ENCODE results near the gene CYP27A1.
"Not testable (repeated sequence)": the region's sequence is repeated elsewhere in the genome, so short reads cannot be mapped to it uniquely, and the experiment has no call there.

Gene CYP27A1

DNA sequence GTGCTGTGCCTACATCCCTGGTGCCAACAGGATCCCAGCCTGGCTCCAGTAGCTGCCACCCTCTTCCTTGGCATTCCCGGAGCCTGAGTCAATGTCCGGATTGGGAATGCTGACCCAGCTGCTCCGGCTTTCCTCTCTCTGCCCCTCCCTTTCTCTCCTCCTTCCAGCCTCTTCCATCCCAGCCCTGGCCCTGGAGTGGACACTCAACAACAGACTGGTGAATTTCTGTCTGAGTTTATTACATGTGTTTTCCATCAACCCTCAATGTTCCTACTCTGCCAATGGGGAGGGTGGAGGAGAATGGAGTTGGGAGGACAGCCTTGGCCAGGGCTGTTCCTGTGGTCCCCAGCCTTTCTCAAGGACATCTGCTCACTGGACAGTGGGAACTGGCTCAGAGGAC is 50.6 kb downstream of the CYP27A1 start:
- DNase-seq: no peak

DNA sequence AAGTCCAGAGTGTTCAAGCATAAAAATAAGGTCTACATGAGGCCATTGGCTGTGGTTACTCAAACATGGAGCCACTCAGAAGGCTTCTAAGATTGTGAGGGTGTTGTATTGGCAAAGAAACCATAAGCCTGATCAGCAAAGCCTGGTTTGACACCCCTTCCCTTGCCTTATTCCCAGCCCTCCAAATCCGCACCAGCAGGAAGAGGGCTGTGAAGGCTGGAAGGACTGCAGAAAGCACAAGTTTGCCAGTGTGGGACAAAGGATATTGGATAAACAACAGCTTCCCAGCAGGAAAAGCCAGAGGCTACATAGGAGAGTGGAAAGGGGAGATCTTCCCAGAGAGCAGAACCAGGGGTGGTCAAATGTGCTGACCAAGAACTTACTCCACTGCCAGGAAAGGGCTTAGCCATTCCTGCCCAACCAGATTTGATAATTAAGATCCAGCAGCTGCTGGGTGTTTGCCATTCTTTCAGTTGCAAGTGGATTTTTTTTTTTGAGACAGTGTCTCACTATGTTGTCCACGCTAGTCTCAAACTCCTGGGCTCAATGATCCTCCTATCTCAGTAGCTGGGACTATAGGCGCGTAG is 51.2 kb downstream of the CYP27A1 start:
- DNase-seq: no peak

DNA sequence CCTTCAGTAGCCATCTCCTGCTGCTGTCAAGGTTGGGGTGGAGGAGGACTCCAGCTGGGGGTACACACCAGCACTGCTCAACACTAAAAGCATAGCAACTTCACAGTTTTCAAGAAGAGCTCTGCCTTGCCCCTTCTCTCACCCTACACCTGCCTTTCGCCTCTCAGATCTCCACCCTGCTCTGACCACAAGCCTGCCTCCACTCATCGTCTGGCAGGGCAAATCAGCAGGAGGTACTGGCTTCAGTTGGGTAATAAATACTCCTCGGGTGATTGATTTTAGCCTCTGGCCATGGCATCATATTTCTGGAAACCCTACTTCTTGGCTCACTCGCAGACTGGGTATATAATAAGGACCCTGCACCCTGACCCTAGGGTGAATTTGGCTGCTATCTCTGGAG is 52.7 kb downstream of the CYP27A1 start:
- no peak for DNase-seq

DNA sequence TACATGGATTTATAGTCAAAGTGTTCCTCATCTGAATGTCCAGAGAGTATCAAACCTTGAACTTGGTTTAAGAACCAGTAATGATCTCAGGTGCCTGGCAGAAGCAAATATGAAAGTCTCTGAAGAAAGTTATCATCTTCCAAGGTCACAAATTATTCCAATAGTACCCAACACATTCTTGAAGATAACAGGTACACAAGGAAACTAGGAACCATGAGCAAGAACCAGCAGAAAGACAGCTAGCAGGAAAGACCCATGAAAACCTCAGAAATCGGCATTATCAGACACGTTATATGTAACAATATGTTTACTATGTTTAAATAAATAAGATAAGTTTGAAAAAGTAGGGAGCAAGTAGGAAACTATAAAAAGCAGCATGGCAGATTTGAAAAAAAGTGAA is 55.5 kb downstream of the CYP27A1 start:
- no peak for DNase-seq

DNA sequence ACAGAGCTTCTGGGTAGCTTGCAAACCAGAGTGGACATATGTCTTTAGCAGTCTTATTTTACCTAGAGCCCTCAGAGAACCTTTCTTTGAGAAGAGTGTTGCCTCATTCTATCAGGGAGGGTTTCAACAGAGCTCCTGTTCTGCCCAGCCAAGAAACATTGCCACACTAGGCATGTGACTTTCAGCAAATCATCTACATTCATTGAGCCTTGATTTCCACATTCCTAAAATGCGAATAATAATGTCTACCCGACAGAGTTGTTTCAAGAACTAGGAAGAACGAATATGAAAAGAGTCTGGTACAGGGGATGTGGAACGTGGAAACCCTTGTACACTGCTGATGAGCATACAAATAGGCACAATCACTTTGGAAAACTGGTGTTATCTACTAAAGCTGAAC is 57.5 kb downstream of the CYP27A1 start:
- no peak for DNase-seq

DNA sequence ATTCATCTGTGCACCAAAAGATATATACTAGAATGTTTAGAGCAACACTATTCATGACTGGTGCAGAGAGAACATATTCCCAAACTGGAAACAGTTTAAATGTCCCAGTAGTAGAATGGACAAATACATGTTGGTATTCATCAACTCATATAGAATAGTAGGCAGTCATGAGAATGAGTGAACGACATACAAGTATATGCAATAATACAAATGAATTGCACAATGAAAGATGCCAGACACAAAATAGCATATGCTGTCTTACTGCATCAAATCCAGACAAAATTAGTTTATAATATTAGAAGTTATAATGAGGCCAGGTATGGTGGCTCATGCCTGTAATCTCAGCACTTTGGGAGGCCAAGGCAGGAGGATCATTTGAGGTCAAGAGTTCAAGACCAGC is 57.9 kb downstream of the CYP27A1 start:
- DNase-seq: no peak

DNA sequence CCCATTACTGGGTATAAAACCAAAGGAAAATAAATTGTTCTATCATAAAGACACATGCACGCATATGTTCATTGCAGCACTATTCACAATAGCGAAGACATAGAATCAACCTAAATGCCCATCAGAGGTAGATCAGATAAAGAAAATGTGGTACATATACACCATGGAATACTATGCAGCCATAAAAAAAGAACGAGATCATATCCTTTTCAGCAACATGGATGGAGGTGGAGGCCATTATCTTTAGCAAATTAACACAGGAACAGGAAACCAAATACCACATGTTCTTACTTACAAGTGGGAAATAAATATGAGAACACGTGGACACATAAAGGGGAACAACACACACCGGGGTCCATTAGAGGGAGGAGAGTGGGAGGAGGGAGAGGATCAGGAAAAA is 62.4 kb downstream of the CYP27A1 start:
- DNase-seq: not testable (repeated sequence)

DNA sequence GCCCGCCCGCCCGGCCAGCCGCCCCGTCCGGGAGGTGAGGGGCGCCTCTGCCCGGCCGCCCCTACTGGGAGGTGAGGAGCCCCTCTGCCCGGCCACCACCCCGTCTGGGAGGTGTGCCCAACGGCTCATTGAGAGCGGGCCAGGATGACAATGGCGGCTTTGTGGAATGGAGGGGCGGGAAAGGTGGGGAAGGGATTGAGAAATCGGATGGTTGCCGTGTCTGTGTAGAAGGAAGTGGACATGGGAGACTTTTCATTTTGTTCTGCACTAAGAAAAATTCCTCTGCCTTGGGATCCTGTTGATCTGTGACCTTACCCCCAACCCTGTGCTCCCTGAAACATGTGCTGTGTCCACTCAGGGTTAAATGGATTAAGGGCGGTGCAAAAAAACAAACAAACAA is 65.0 kb downstream of the CYP27A1 start:
- DNase-seq: not testable (repeated sequence)

DNA sequence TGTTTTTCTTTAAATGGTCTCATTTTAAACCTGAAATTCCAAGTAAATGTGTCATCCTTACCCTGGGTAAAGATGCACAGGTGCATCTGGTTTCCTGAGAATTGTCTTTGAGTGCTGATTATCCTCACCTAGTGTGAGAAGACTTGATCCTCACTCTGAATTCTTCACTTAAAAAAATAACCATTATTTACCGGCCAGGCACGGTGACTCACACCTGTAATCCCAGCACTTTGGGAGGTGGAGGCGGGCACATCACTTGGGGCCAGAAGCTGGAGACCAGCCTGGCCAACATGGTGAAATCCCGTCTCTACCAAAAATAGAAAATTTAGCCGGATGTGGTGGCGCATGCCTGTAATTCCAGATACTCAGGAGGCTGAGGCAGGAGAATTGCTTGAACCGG is 67.8 kb downstream of the CYP27A1 start:
- DNase-seq: no peak

DNA sequence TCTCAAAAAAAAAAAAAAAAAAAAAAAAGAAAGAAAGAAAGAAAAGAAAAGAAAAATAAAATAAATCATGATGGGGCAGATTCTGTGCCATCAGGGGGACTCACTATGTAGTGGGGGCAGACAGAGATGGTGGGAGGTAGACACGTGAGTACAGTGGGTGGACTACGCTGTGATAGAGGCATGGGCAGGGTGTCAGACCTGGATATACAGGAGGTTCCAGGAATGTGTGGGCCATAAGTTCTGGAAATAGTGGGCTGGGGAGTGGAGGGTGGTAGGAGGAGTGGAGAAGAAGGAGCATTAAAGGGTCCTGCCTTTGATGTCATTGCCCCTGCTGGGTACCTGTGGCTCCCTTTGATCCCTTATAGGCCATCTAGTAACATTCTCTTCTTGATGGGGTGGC is 68.8 kb downstream of the CYP27A1 start:
- no peak for DNase-seq

DNA sequence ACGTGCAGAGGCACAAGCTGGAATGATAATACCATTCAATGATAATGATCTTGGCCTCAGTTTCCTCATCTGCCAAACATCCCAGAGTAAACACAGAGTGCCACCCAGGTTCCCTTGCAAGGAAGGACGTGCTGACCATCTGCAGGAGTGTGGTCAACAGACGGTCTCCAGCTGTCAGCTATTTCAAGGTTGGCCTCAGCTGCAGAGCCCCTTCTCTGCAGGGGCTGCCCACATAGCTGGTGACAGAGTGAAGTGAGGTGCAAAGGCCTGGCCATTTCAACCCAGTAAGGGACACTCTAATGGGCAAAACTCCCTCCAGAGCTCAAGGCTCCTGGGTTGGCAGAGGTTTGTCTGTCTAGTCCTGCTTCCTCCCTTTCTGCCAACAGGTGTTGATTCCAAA is 69.3 kb downstream of the CYP27A1 start:
- DNase-seq: no peak

DNA sequence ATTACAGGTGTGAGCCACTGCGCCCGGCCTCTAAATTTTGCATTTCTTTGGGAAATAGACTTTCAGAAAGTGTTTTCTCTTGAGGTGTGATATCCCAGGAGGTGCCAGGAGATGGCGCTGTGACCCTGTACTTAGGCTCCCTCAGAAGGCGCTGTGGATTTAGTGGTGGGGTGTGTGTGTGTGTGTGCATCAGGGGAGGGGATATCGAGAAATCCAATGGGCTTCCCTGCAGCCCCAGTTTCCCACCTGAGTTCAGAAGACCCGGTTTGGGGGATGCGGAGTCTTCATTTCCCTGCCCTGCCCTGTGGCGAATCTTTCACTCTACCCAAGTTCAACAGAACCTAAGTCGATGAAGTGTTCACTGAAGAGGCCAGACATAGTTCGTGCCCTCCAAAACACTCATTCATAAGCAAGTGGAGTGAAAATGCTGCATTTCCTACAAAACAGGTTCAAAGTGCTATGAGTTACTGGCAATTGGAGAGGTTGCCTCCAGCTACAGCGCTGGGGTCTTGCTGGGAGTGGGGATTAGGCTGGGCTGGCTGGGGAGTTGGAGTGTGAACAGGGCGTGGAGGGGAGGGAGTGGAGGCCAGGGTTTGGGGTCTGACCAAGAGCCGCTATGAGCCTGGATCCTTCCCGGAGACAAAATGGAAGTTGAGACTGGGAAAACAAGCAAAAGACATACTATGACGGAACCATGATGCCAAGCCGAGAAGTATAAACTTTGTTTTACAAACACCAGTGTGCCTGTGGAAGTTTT is 71.1 kb downstream of the CYP27A1 start:
- DNase-seq: no peak

DNA sequence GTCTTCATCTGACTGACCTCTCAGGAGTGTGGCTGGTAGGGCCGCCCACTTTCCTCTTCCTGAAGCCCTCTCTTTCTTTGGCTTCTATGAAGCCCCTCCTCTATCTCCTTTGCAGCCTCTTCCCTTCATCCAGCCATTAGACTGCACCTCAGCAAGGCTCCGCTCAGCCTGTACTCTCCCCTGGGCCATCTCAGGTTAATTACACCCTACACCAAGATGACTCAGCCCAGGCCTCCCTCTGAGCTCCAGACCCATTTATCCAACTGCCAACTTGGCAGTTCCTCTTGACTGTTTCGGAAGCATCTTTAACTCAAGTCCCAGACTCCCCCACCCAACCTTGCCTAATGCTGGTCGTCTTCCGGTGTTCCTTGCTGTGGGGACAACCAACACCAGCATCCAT is 71.8 kb downstream of the CYP27A1 start:
- DNase-seq: peak; percentile 85

DNA sequence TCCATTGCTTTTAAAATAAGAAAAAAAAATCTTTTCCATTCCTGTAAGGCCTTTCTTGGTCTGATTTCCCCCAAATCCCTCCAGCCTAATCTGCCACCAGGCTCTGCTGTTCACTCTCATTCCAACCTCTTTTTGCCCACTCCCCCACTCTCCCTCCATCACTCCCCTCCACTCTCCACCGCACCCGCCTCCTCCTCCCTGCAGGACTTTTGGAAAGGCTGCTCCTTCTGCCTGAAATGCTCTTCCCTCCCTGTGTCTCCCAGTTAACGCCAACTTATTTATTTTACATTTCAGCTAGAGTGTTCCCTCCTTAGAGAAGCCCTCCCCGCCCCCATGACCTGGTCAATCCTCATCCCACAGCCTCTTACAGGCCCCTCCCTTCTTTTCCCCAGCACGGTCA is 72.9 kb downstream of the CYP27A1 start:
- DNase-seq: no peak

DNA sequence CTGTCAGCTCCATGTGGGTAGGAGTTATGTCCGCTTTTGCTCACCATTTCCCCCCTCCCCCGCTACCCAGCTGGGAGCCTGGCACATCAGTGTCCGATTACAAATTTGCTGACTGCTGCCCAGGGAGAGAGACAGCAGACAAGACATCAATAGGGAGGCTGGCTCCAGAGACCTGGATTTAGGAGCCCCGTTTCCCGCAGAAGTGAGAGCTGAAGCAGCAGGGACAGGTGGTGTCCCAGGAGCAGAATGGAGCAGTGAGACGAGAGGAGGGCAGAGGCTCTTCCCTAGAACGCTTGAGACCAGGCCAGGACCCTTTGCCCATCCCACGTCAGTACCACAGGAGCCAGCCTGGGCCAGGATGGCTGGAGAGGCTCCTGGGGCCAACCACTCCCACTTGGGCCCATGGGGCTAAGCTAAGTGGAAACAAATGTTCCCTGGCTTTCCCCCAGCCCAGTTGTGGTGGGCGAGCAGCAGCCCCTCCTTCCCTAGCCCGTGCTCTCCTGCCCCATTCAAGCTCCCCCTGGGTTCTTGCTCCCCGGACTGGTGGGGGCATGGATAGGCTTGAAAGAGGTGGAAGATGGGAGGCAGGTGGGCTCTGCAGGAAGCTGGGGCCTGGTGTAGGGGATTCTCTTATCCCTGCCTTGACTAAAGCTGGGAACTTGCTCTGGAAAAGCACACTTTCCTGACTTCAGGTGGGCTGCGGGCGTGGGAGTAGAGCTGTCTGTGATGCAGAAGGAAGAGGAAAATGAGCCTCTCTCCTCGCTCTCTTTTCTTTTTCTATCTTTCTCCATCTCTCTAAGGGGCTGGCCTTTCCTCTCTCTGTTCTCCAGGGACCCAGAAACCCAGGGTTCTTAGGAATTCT is 73.6 kb downstream of the CYP27A1 start:
- DNase-seq: no peak

DNA sequence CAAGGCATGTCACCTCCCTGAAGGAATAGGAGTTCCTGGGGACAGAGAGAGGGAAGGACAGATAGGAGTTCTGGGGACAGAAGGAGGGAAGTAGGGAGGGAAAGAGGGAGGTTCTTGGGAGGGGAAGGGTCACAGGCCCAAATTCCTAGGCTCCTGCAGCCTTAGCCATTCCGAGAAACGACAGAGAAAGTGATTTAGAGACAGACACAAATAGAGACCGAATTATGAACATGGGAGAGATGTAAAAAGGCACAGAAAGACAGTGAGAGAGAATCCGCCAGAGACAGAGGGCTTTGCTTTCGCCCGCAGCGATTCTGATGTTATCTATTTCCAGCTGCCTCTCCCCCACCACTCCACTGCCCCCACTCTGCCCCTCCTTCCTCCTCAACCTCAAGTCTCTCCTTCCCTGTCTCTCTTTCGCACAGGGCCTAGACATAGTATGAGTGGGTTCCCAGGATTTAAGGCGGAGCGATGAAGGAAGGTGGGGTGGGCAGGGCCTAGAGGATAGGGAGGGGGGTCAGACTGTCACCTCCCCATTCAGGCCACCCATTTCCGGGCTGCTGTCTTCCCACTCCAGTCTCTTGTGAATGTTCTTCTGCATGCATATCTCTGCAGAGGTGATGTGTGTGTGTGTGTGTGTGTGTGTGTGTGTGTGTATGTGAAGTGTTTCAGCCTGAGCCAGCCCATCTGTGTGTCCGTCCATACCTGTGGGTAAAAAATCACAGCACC is 74.4 kb downstream of the CYP27A1 start:
- no peak for DNase-seq

DNA sequence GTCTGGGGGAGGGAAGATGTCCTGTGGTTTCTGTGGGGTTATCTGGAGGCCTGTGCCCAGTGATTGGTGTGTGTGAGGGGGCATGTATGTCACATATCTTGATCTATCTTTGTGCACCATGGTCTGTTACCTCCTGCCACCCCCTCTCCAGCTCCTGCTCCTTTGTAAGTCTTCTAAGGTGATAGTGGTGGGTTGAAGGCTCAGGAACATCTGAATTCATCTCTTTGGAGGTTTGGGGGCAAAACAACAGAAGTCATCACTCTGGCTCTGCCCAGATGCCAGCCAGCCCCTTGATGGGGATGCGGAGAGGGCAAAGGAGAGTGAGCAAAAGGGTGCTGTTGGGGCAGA is 74.9 kb downstream of the CYP27A1 start:
- DNase-seq: no peak

DNA sequence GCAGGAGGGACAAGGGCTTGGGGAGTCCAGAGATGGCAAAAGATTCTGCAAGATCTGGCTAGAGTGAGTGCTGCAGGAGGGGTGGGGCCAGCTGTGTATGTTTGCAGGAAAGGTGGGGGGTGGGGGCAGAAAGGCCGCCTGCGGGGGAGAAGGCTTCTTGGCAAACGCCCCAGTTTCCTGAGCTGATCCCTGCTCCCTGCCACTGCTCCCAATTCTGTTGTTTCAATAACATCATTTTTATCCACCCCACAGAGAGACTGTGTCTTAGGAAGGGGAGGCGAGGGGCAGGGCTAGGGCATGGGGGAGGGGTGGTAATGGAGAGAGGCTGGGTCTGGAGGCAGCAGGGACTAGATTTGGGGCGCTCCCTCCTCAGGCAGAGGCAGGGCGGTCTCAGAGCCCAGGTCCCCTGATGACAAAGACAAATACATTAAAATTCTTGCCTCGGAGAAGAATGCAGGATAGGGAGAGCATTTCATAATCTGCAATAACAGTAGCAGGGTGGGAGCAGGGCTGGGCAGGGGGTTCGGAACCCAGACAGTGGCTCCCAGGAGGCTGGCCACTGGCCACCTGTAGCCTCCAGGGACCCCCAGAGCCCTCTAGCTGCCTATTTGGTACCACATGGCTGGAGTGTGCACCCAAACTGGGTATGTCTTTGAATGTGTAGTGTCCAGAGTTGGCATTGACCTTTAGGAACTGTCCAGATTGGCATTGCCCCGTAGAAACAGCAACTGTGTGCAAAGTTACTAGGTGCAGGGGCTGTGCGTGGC is 75.6 kb downstream of the CYP27A1 start:
- no peak for DNase-seq

DNA sequence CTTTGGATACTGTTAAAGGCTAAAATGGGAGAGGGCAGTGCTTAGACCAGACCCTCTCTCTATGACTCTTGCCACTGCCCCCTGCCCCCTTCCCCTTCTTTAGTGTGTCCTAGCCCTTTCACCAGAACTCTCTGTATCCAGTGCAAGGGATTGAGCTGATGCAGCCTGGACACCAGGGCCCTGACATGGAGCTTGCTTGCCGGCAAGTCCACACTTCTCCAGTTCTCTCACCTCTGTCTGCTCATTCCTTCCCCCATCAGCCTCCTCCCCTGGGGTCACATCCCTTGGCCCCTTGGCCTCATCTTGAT is 76.1 kb downstream of the CYP27A1 start:
- no peak for DNase-seq

DNA sequence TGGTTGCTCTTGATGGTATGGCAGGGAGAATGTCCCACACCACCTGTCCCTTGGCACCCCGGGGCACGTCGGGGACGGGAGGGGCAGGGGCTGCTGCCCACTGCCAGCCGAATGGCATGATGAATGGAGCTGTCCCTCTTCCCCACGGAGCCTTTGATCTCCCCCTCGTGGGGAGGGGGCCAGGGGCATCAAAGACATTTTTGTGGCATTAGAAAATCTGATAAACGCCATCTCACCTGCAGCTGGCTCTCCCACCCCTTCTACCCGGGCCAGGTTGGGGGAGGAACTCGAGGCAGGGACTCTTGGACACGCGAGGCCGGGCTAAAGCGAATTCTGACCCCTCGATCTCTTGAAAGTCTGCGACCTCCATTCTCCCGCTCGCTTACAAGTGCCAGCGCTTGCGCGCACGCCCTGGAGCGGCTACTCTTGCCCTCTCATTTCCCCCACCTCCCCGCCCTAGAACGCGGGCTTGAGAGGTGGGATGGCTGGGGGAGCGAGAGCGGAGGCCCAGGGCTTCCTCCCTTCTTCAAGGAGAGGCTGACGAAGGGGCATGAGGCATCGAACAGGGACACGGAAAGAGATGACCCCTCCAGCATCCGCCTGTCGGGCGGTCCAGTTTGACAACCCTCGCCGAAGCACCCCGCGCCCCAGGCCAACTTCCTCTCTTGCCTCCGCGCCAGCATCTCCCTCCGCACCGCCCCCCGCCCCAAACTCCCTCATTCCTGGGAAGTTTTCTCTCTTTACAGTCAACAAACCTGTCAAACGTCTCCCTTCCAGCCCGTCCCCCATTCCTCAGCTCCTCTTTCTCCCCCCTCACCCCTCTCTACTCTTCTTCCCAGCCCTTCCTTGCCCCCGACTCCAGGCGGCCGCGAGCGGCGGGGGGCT is 77.0 kb downstream of the CYP27A1 start:
- no peak for DNase-seq

DNA sequence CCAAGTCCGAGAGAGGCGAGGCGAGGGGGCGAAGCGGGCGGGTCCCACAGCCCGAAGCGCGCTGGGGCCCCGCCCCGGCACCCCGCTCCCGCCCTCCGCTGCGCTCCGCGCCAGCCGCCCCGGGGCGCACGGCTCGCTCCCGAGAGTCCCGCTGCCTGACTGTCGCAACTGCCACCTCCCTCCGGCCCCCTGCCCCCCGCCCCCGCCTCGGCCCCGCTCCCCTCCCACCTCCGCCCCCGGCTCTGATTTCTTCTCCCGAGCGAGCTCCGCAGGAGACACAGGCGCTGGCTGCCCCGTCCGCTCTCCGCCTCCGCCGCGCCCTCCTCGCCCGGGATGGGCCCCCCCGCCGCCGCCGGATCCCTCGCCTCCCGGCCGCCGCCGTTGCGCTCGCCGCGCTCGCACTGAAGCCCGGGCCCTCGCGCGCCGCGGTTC is 77.6 kb downstream of the CYP27A1 start, which contains the start of gene WNT6:
Gene WNT6 (plus strand): TSS at position 250 of the 432 bp plus-strand sequence. CDS start 233 bp downstream, outside the sequence.
- no peak for DNase-seq
